Measurements from ENCODE around the gene TIAM2.

TIAM2 gene

DNA sequence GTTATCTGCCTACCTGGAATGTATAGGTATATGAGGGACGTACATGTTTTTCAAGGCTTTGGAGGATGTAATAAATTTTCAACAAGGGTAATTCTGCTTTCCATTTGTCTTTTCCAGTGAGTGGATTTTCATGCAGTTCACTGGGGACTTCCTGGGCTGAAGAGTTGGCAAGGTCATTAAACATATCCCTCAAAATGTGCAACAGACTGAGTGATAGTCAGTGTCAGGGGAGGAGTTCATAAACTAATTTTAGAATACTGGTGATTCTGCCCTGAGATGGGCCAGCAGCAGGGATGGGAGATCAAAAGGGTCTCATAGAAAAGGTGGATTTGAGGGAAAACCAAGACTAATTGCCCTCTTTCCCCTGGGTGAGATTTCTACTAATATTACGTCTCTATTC lies 146.4 kb downstream of the TIAM2 start:
- FAIRE-seq = no peak

DNA sequence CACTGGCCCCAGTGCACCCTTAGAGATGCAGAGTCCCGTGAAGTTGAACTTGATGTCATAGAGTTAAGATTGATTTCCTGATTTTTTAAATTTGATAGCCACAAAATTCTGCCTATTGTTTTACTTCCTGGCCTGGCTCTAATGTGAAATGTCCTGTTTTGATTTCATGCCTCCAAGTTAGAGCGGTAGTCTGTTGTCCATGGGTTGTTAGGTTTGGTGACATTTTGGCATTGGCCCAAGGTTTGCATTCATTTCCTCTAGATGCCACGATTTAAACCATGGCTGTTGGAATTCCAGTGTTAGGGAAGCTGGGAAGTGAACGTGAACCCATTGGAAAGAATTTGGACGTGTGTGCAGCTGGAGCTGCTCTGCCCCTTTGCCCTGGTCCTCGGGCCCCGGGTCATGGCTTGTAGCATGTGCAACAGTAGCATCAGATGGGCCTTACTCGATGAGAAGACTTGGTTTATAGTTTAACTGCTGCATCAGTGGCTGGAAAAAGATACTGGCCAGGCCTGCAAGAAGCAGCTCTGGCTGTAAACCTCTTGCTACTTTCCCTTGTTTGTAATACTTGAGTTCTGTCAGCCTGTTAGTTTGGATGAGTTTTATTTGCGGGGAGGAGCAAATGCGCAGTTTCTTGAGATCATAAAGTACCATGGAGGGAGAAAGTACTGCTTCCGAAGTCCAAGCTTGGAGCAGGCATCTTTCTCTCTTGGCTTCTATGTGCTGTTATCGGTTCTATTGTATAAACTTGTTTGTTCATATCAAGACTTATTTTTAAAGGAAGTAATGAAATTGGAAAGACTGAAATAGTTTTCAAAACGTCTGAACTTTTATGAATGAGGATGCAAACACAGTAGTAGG lies 147.3 kb downstream of the TIAM2 start:
- no peak for FAIRE-seq

DNA sequence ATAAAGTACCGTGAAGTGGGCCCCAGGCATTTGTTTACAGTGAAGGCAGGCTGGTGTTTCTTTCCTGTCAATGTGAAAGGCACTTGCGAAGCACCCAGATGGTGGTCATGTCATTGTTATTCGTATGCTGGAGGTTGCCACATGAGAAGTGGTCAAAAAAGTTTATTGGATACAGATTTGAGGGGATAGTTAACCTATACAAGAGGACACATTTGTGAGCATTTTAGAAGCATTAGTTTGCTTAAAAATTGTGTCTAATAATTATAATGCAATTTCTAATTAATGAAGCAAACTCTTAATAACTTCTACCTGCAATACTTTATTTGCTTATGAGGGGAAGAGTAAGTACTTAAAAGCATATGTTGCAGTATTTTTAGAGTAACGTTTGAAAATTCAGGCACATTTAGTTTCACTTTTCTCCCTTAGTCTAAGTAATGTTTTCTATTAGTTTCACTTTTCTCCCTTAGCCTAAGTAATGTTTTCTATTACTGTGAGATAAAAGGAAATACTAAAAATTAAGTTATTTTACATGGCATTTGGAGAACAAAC lies 148.0 kb downstream of the TIAM2 start:
- peak; percentile 85 for FAIRE-seq

DNA sequence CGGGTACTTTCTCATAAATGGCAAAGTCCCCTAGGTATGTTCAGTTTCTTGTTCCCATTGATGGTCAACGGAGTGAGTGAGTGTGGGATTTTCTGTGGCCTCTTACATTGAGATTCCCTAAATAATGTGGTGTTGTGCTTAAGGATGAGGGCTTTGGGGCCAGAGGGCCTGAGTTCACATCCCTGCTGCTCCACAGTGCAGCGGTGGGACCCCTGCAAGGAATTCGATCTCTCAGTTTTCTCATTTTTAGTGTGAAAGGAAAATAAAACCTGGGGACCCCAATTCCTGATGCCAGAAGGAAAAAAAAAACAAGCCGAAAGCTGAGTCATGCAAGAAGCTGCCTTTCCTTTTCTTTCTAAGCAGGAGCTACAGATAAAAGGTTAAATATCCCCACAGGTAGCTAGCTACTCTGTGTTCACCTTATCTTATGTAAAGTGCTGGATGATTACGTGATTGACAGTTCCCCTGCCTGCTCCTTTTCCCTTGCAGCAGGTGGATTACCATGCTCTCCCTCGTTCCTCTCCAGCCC lies 148.5 kb downstream of the TIAM2 start:
- FAIRE-seq = no peak

DNA sequence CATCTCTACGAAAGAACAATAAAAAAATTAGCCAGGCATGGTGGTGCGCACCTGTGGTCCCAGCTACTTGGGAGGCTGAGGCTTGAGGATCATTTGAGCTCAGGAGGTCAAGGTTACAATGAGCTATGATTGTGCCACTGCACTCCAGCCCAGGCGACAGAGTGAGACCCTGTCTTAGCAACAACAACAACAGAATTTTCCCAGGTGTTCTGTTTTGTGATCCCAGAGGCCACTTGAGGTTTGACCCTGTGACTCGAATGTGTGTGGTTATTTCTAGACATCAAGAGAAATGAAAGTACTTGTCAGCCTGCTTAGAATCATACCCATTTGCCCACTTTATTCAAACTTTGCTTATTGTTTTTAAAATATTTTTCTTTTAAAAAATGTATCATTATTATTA lies 151.1 kb downstream of the TIAM2 start:
- no peak for FAIRE-seq

DNA sequence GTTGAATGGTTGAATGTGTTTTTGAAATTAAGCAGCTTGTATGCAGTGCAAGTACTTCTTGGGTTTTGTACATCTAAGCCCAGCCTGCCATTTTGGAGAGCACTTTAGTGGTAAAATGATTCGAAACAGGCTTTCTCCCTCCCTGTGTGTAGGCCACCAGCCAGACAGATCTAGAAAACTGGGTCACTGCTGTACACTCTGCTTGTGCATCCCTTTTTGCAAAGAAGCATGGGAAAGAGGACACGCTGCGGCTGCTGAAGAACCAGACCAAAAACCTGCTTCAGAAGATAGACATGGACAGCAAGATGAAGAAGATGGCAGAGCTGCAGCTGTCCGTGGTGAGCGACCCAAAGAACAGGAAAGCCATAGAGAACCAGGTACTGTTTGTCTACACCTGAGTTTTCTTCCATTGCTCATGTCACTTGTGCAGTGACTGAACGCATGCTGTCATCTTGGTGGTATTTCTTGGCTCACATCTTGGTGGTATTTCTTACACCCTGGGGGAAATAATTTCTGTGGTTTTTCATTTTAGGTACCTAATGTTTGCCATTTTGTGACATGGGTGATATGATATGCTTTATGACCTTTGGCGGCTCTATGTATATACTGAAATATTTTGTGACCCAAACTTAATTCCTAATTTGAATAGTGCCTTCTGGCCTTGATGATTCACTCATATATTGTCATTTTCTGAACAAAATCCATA lies 153.0 kb downstream of the TIAM2 start:
- FAIRE-seq = no peak

DNA sequence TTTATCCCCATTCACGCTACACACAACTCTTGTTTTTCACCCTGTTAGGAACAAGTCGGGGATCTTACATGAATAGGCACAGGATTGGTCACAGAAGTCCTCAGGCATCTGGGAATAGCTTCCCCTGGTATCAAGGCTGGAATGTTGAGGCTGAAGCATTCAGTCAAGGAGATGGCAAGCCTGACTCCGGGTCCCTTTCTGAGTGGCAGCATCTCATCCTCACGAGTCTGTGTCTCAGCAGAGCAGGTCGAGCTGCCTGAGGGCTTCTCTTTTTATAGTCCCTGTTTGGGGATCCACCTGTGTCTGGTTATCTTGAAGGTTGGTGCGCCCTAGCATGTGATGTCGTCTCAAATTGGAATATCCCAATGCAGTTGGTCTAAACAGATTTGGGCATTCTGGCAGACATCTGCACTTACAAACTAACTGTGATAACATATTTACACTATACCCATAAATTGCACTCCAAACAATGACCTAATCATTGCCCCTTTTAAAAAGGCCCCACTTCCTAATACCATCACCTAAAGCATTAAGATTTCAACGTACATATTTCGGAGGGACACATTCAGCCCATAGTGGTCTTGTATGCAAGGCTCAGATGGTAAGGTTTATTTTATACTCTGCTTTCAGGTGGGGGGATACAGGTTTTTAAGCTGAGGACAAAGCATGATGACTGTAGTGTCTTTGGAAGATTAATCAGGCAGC lies 156.0 kb downstream of the TIAM2 start:
- no peak for FAIRE-seq

DNA sequence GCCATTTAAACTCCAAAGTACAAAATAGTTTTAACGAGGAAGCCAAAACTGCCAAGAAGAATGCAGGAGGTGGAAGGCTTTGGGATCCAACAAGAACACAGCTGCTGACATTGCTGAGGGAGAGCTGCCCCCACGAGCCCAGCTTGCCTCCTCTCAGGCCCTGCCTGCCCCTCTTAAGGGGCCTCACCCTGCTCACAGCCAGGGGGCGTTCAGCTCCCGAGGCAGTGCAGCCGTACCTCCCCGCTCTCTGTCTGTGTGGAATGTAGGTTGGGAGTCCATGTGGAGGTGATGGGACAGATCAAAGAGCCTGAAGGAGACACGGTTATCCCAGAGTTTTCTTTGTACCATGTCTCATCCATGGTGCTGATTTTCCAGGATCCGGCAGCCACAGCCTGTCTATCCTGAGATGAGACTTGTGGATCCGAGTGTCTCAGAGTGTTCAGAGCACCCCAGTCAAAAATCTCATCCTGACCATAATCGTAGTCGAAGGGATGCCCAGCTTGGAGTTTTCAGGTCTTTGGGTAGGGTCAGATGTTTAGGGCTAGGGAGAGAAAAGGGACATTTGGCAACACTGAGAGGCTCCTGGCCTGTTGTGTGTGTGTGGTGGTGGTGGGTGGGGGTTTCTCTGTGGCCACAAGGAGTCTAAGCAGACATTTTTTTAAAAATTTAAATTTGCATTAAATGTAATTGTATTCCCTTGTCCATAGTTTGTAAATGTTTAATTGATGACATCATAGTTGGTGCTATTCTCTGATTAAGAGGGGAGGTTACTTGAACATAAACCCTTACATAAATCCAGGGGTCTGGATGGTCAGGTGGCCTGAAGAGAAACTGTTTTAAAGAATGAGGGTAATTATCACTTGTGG lies 157.3 kb downstream of the TIAM2 start:
- no peak for FAIRE-seq

DNA sequence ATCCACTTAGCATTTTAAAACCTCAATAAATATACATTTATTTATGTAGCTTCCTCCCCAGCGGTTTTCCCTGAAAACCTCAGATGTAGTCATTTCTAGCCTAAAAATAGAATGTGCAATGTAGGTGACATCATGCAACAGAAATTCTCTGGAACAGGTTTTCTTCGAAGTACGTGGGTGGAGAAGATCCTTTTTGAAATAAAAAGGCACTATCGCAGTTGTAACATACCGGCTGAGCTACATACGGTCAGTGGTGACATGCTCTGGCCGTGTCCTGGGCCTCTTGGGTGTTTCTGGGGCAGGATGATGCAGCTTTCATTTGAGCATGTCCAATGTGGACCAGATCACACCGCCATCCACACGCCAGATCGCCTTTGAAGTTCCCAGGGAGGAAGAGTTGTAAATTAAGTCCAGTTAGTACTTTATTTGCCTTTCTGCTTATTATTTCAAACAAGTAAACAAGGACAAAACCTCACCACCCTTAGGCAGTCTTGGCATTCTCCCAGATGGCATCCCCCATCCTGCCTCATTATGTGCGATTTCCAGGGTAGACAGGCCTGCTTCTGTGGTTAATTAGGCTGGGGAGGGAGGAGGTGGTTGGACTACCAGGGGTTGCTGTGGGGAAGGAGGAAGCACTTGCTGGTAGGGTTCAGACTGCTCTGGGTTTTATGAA lies 159.2 kb downstream of the TIAM2 start:
- no peak for FAIRE-seq

DNA sequence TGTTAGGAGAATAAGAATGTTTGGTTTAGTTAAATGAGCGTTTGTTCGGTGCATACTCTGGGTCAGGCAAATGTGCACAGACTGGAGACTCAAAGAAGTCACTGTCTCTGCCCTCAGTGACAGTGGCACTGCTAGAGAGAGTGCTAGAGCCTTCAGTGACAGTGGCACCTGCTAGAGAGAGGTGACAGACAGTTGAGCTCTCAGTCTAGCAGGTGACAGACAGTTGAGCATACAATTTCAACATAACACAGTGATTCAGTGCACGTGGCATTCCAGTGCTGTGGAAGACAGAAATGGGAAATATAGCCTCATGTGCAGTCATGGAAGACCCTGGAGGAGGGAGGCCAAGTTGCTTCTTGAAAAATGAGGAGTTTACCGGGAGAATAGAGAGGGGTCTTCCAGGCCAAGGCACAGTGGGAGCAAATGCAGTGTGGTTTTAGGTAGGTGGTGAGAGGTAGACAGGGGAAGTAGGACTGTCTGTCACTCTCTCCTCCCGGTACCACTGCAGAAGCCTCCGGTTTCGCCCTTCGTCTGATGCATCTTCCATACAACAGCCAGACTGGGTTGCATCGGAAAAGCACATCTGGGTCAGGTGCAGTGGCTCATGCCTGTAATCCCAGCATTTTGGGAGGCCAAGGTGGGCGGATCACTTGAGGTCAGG lies 160.8 kb downstream of the TIAM2 start:
- no peak for FAIRE-seq

DNA sequence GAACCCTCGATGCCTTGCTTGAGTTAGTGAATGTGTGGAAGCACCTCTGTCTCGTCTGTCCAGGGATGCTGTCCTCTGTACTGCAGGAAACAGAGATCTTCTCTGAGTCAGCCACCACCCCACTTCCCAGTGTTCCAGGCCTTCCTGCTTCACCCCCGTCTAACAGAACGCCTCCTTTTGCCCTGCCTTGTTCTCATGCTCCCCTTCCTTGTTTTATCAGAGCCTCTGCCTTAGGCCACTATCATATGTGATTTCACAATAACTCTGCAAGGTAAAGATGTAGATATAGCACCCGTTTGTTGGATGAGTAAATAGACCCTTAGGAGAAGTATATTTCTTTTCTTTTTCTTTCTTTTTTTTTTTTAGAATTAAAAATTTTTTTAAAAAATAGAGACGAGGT lies 162.0 kb downstream of the TIAM2 start:
- no peak for FAIRE-seq

DNA sequence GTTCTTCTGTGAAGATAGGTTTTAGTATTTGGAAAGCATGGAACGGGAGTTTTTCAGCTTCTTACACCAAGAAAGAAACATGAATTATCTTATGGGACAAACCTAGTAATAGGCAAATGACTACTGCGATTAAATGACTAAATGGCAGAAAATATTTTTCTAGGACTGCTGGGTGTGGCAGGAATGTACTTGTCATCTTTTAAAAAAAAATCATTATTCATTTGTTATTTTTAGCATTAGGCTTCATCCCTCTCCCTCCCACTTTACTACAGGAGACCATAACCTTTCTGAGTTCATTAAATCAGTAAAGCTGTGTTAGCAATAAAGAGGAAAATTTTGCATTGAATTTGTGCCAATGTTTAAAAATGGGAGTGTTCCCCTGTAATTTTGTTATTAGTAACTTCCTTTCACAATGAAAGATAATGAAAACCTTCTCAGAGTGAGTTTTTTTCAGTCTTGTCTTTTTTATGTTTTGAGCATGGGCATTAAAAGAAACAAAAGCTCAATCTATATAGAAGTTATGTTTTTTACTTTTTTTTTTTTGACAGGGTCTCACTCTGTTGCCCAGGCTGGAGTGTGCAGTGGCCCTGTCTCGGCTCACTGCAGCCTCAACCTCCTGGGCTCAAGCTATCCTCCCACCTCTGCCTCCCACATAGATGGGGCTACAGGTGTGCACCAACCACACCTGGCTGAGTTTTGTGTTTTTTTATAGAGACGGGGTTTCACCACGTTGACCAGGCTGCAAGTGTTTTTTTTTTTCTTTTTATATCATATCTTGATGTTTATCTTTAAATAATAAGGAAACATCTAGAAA lies 163.1 kb downstream of the TIAM2 start:
- FAIRE-seq = no peak

DNA sequence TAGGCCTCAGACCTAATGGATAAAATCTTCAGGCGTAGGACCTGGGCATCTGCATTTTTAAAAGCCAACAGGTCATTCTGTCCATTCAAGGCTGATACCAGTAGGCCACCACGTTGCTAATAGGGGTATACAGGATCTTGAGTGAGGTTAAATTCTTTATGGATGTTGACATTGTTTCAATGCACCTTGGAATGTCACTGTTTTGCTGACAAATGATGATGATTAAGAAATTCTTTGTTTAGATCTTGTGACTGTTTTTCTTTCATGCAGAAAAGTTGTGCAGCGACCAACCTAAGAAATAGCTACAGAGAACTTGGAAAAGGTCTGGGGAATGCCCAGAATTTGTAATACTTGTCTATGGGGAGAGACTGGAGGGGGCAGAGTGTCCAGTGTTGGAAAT lies 167.6 kb downstream of the TIAM2 start:
- no peak for FAIRE-seq

DNA sequence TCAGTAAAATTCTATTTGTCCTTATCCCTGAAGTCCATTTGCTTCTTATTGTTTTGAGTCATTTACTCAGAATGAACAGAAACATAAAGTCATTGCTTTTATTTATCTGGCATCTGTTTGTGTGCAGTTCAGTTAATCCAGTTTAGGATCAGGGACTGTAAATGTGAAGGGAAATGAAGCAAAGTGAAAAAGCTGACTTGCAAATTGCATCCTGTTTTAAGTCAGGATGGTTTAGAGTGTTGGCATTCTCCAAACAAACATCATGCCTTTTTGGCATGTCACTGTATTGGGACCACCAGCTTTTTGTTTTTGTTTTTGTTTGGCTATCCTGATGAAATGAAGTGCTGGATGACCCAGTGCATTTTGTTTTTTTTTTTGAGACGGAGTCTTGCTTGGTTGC lies 168.5 kb downstream of the TIAM2 start:
- FAIRE-seq = no peak

DNA sequence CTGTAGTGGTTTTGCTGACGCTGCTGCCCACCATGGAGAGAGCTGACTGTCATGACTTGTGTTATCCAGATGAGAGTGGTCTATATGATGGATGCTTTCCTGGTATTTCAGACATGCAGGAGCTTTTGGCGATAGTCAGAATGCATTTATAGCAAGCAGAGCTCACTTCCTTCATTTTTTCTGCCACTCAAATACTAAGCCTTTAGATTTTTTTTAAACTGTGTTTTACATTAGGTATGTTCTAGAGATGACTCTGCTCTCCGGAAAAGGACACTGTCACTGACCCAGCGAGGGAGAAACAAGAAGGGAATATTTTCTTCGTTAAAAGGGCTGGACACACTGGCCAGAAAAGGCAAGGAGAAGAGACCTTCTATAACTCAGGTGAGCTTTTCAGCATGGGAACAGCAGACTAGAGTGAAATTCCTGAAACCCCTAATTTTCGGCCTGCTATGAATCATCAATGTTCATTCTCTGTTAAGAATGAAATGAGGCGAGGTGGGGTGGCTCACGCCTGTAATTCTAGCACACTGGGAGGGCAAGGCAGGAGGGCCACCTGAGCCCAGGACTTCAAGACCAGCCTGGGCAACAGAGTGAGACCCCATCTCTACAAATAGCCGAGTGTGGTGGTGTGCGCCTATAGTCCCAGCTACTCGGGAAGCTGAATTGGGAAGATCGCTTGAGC lies 170.1 kb downstream of the TIAM2 start:
- no peak for FAIRE-seq

DNA sequence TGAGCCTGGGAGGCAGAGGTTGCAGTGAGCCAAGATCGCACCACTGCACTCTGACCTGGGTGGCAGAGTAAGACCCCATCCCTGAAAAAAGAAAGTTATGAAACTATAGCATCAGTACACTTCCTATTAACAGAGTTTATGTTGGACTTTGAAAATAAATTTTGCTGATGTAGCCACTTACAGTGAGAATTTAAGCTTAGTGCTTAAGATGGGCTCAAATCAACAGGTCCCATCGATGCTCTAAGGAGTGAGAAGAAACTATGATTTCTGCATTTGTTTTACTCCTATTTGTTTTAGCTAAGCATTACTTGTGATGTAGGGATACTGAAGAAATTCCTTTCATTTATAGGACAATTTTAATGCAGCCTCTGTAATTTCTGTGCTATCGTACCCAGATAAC lies 175.4 kb downstream of the TIAM2 start:
- FAIRE-seq = no peak

DNA sequence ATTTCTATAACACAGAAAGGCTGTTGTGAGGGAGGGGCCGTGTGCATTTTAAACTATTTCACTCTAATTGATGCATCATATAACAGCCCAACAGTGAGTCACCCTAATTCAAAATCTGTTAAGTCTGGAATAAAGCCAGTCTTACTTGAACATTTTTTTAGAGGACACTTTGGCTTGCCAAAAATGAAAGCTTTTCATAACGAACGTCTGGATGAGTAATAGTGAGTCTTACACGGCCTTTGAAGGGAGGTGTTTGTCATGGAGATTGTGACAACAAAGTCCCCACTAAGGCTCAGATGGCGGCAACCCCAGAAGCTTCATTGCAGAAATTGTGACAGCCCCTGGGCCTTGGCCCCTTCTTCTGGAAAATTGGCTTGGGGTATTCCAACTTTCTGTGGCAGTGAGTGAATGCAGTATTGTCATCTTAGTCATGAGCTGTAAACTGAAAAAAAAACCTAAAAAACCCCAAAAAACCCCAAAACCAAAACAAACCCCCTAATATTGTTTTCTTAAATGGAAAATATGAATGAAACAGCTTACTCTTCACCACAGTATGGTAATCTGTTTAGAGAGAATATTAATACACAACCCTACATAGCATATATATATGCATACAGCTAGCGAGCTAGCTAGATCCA lies 176.1 kb downstream of the TIAM2 start:
- FAIRE-seq = peak; percentile 52

DNA sequence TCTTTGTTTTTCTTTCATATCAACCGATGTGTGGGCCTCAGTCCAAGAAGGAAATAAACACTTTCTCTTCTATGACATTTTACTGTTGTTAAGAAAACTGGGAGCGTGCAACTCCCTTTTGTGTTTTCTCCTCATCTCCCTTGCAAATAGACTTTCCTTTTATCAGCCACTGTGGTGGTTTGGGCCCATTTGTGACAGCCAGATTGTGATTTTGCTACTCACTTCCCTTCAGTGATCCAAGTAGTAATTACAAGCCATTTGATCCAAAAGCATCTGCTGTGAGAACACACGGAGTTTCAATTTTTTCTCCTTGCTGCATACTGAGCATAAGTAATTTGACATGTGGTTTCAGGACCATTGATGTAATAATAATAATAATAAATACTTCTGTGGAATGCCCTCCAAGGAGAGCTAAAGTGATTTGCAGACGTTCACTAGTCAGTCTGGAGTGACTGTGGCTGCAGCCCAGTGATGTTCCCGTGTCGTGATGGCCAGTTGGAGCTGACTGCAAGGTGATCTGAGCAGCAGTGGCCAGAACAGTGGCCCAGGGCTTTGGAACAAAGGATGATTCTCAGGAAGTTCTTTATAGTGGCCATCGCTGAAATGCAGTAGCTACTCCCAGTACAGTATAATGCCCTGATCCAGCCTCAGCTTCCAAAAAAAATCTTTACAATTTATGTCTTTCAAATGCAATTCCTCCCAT lies 176.8 kb downstream of the TIAM2 start:
- no peak for FAIRE-seq

Data from A204.1 (cell line).